SK-N-SH (cell line): ENCODE data around the gene IFIT1B. TPM values are rescaled to one million over a fixed set of nuclear protein-coding genes. Genes with fewer than 3 reads are reported as not detected.

Experiments
- CTCF ChIA-PET: fragments of 300-600, 350-600 bp; formaldehyde crosslinking; extraction: SDS; loops from one replicate; lab custom pipeline; 2021; lab: Yijun Ruan, JAX
- POLR2A ChIA-PET: fragments of 350-600 bp; sonication (Branson Sonifier 250); formaldehyde crosslinking; extraction: SDS; loops from one replicate; lab custom pipeline; 2020; ENCODE audit warnings: antibody characterized with exemption, inconsistent platforms; lab: Yijun Ruan, JAX
- DNase-seq: peaks from one replicate; pipeline ENCODE4 v3.0.0; 2012
- H2AFZ ChIP-seq: fragments of 200-600 bp; sonication (generic); 2 replicates; pipeline ENCODE4 v1.8.1; 2016; ENCODE audit warnings: antibody characterized with exemption, mild to moderate bottlenecking, low read depth
- H3F3A ChIP-seq: fragments of 200-600 bp; sonication (generic); replicated peaks from 2 replicates; pipeline ENCODE3; 2016; ENCODE audit warnings: antibody characterized with exemption, mild to moderate bottlenecking; ENCODE audit not compliant: insufficient read depth
- H3K27ac ChIP-seq, 2 experiments: fragments of 200-500 bp in 1 of 2; fragments of 200-600 bp in 1 of 2; sonication (Bioruptor generic) in 1 of 2; sonication (generic), shearing (Covaris generic) in 1 of 2; 2 replicates each; pipeline versions ENCODE4 v1.5.1 to v1.6.1; 2014 to 2016; ENCODE audit warnings: low read depth in 2 of 2, inconsistent platforms in 1 of 2, low read length in 1 of 2, mild to moderate bottlenecking in 1 of 2, mixed read lengths in 1 of 2
- H3K27me3 ChIP-seq: fragments of 200-600 bp; sonication (generic), shearing (Covaris generic); 2 replicates; pipeline ENCODE4 v1.6.1; 2016; ENCODE audit warnings: mixed run types; ENCODE audit not compliant: insufficient read depth
- H3K36me3 ChIP-seq, 2 experiments: fragments of 200-500 bp in 1 of 2; fragments of 200-600 bp in 1 of 2; sonication (Bioruptor generic) in 1 of 2; sonication (generic) in 1 of 2; replicated peaks in 1 of 2; 2 replicates each; pipeline versions ENCODE3 to v1.5.1; 2014 to 2016; ENCODE audit warnings: low read length in 1 of 2, mild to moderate bottlenecking in 1 of 2; ENCODE audit not compliant: insufficient read depth in 2 of 2, control insufficient read depth in 1 of 2
- H3K4me1 ChIP-seq, 2 experiments: fragments of 200-500 bp in 1 of 2; fragments of 200-600 bp in 1 of 2; sonication (Bioruptor generic) in 1 of 2; sonication (generic), shearing (Covaris generic) in 1 of 2; 2 replicates each; pipeline versions ENCODE4 v1.5.1 to v1.6.1; 2014 to 2016; ENCODE audit warnings: low read depth in 1 of 2, low read length in 1 of 2, mixed run types in 1 of 2; ENCODE audit not compliant: insufficient read depth in 2 of 2, control insufficient read depth in 1 of 2
- H3K4me2 ChIP-seq: fragments of 200-600 bp; sonication (generic), shearing (Covaris generic); 2 replicates; pipeline ENCODE4 v1.6.1; 2017; ENCODE audit warnings: mixed run types
- H3K4me3 ChIP-seq, 2 experiments: fragments of 200-500 bp in 1 of 2; fragments of 200-600 bp in 1 of 2; sonication (Bioruptor generic) in 1 of 2; sonication (generic), shearing (Covaris generic) in 1 of 2; 2 replicates each; pipeline versions ENCODE4 v1.5.1 to v1.8.1; 2014 to 2016; ENCODE audit warnings: low read depth in 2 of 2, inconsistent platforms in 1 of 2, low read length in 1 of 2, mild to moderate bottlenecking in 1 of 2, mixed read lengths in 1 of 2, moderate library complexity in 1 of 2
- H3K79me2 ChIP-seq: fragments of 200-600 bp; sonication (generic); 2 replicates; pipeline ENCODE4 v1.8.1; 2017; ENCODE audit warnings: mild to moderate bottlenecking; ENCODE audit not compliant: insufficient read depth
- H3K9ac ChIP-seq: fragments of 200-600 bp; sonication (generic); 2 replicates; pipeline ENCODE4 v1.6.1; 2017; ENCODE audit warnings: mixed run types
- H3K9me2 ChIP-seq: fragments of 200-600 bp; sonication (generic); 2 replicates; pipeline ENCODE4 v1.6.1; 2017; ENCODE audit warnings: mixed run types
- H3K9me3 ChIP-seq: fragments of 200-600 bp; sonication (generic); 2 replicates; pipeline ENCODE4 v1.6.1; 2017; ENCODE audit warnings: mixed run types, mild to moderate bottlenecking, moderate library complexity
- H4K20me1 ChIP-seq: fragments of 200-600 bp; sonication (generic); 2 replicates; pipeline ENCODE4 v1.6.1; 2017; ENCODE audit warnings: mild to moderate bottlenecking, mixed run types; ENCODE audit not compliant: insufficient read depth
- ELF1 ChIP-seq: IDR thresholded peaks from 2 replicates; pipeline ENCODE4 v1.4.0; 2012
- EP300 ChIP-seq, 2 experiments: IDR thresholded peaks; 2 replicates each; pipeline versions ENCODE4 v1.4.0 to v1.6.1; 2012; ENCODE audit warnings: borderline replicate concordance in 1 of 2, low read depth in 1 of 2, low read length in 1 of 2
- FOSL2 ChIP-seq: IDR thresholded peaks from 2 replicates; pipeline ENCODE4 v1.4.0; 2012; ENCODE audit warnings: low read depth, mild to moderate bottlenecking, moderate library complexity, borderline replicate concordance
- FOXM1 ChIP-seq: IDR thresholded peaks from 2 replicates; pipeline ENCODE4 v1.4.0; 2012; ENCODE audit warnings: low read depth, mild to moderate bottlenecking
- NFIC ChIP-seq: IDR thresholded peaks from 2 replicates; pipeline ENCODE4 v1.4.0; 2012; ENCODE audit warnings: borderline replicate concordance
- SMC3 ChIP-seq: IDR thresholded peaks from 2 replicates; pipeline ENCODE4 v1.6.1; 2012; ENCODE audit warnings: low read depth, low read length, improper control_type of control experiment
- WGBS: methylation state at CpG from one replicate; pipeline ENCODE4 v1.1.6; 2017; ENCODE audit warnings: low lambda C conversion rate; 5-methylcytosine and 5-hydroxymethylcytosine counted together
- polyA plus RNA-seq, 3 experiments: library from polyadenylated mRNA; depleted of rRNA; stranded (reverse); fragments of >200 nt; gene quantifications; 2 replicates each; pipeline ENCODE4 v1.2.3, GENCODE V29; 2012
- TF ChIP-seq, protein P1 (sequence below): IDR thresholded peaks from 2 replicates; pipeline ENCODE4; 2012
- TF ChIP-seq, protein P2 (sequence below): IDR thresholded peaks from 2 replicates; pipeline ENCODE4 v1.4.0; 2012; ENCODE audit warnings: low read depth, borderline replicate concordance
- TF ChIP-seq, protein P3 (sequence below): fragments of 150-350 bp; IDR thresholded peaks from 2 replicates; pipeline ENCODE4 v1.6.1; 2017; ENCODE audit warnings: antibody characterized with exemption, low read length, low read depth, borderline replicate concordance
- TF ChIP-seq, protein P4 (sequence below): IDR thresholded peaks from 2 replicates; pipeline ENCODE4 v1.4.0; 2012; ENCODE audit warnings: low read depth

Gene IFIT1B
- polyA plus RNA-seq, 1 of the 3 experiments (the other 2 are of a cell fraction), result 0.03 TPM

DNA sequence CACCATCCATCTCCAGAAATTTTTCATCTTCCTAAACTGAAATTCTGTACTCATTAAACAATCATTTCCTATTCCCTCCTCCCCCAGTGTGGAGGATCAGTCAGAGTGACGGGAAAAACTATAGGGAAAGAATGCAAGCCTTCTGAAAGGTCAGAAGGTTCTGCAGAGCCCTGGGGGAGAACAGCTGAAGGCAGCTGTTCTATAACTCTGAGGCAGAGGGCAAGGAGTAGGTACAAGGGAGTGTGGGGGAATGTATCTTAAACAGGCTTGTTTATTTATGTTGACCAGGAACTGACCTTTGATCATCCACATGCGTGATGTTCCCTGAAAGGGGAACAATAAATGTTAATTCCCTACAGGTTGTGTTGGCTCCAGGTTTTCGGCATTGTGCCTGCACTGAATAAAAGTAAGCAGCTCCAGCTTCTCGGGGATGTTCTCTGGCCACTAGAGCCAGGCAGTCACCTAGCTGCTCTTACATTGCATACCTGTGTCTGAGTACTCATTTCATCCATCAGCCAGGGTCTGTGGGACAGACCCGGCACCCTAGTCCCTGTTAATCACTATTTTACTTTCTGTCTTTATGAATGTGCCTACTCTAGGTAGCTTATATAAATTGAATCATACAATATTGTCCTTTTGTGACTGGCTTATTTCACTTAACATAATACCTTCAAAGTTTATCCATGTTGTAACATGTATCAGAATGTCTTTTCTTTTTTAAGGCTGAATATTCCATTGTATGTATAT, 20.3 kb downstream of the IFIT1B start:
- Histone ChIP-seq H3F3A (no peaks in the 10 kb centered on the region), H3K9me2 (0 out of 2 replicates have a peak, but pooled peaks cover 3% of the 10 kb centered on the region), H2AFZ (no peak overlapping the region), H3K4me1 (peaks cover under 1 to 3% of the 10 kb centered on the region in 2 experiments; a peak in 2 of 4 replicates), H3K4me2 (no peak overlapping the region), H3K9me3 (no peaks in the 10 kb centered on the region), H4K20me1 (no peaks in the 10 kb centered on the region), H3K36me3 (peaks cover 0 to 2% of the 10 kb centered on the region in 2 experiments), H3K79me2 (no peaks in the 10 kb centered on the region), H3K27me3 (no peaks in the 10 kb centered on the region)
- WGBS, result 79% methylated on average over 5 of the region's 5 CpGs
- ChIA-PET POLR2A (no interaction called here), CTCF (no interaction called here)
- TF ChIP-seq SMC3 (no peak), NFIC (no peak)
- TF ChIP-seq, protein P1, sequence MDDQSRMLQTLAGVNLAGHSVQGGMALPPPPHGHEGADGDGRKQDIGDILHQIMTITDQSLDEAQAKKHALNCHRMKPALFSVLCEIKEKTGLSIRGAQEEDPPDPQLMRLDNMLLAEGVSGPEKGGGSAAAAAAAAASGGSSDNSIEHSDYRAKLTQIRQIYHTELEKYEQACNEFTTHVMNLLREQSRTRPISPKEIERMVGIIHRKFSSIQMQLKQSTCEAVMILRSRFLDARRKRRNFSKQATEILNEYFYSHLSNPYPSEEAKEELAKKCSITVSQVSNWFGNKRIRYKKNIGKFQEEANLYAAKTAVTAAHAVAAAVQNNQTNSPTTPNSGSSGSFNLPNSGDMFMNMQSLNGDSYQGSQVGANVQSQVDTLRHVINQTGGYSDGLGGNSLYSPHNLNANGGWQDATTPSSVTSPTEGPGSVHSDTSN, result no peak
- TF ChIP-seq, all 33 proteins: peak for 0
- DNase-seq, result no peak
- H3K4me3 ChIP-seq, result no peak overlapping the region
- no peak overlapping the region for H3K27ac ChIP-seq
- no peak overlapping the region for H3K9ac ChIP-seq

DNA sequence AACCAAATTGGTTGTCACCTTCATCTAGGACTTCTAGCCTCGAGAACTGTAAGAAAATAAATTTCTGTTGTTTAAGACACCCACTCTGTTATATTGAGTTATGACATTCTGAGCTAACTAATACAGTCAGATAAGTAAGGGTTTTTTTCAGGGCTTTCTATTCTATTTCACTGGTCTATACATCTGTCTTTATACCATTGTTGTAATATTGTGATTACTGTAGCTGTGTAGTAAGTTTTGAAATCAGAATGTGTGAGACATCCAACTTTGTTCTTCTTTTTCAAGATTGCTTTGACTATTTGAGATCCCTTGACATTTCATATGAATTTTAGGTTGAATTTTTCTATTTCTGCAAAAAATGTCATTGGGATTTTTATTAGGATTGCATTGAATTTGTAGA, 22.1 kb downstream of the IFIT1B start:
- H3K27ac ChIP-seq, result no peak overlapping the region
- 89% methylated on average over 1 of the region's 1 CpG for WGBS
- no peak for DNase-seq
- H3K9me2 ChIP-seq, result 0 out of 2 replicates have a peak, but pooled peaks cover 3% of the 10 kb centered on the region
- no peaks in the 10 kb centered on the region for H3K4me1 ChIP-seq
- ChIA-PET CTCF (interaction anchor here (0.9 kb wide), 1 partner anchor 10 kb away, joined by 3 read pairs; no protein-coding TSS in a partner anchor), POLR2A (no interaction called here)
- H3K9me3 ChIP-seq, result no peaks in the 10 kb centered on the region
- peaks cover 0 to 2% of the 10 kb centered on the region in 2 experiments for H3K36me3 ChIP-seq
- no peak overlapping the region for H3K4me3 ChIP-seq
- no peaks in the 10 kb centered on the region for H3F3A ChIP-seq
- H3K4me2 ChIP-seq, result no peak overlapping the region
- TF ChIP-seq, protein P2, sequence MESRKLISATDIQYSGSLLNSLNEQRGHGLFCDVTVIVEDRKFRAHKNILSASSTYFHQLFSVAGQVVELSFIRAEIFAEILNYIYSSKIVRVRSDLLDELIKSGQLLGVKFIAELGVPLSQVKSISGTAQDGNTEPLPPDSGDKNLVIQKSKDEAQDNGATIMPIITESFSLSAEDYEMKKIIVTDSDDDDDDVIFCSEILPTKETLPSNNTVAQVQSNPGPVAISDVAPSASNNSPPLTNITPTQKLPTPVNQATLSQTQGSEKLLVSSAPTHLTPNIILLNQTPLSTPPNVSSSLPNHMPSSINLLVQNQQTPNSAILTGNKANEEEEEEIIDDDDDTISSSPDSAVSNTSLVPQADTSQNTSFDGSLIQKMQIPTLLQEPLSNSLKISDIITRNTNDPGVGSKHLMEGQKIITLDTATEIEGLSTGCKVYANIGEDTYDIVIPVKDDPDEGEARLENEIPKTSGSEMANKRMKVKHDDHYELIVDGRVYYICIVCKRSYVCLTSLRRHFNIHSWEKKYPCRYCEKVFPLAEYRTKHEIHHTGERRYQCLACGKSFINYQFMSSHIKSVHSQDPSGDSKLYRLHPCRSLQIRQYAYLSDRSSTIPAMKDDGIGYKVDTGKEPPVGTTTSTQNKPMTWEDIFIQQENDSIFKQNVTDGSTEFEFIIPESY, result no peak
- no peak for TF ChIP-seq FOXM1
- TF ChIP-seq, all 33 proteins: peak for 0
- Histone ChIP-seq H3K27me3 (no peaks in the 10 kb centered on the region), H4K20me1 (no peaks in the 10 kb centered on the region), H3K9ac (no peak overlapping the region), H3K79me2 (no peaks in the 10 kb centered on the region), H2AFZ (no peak overlapping the region)

DNA sequence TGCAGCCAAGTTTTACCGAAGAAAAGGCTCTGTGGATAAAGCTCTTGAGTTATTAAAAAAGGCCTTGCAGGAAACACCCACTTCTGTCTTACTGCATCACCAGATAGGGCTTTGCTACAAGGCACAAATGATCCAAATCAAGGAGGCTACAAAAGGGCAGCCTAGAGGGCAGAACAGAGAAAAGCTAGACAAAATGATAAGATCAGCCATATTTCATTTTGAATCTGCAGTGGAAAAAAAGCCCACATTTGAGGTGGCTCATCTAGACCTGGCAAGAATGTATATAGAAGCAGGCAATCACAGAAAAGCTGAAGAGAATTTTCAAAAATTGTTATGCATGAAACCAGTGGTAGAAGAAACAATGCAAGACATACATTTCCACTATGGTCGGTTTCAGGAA, 25.2 kb downstream of the IFIT1B start:
- WGBS, result 97% methylated on average over 2 of the region's 2 CpGs

More for the DNA sequence above, 25.2 kb downstream of the IFIT1B start:
- H4K20me1 ChIP-seq, result no peaks in the 10 kb centered on the region
- no peak overlapping the region for H3K4me3 ChIP-seq
- H2AFZ ChIP-seq, result no peak overlapping the region
- POLR2A ChIA-PET, result interaction anchor here (0.9 kb wide), 1 partner anchor 241 kb away, joined by 3 read pairs; no protein-coding TSS in a partner anchor
- TF ChIP-seq EP300 (IDR thresholded peaks at IDR 0.05; ENCODE audit: borderline replicate concordance in 1 of 2, low read depth in 1 of 2, low read length in 1 of 2) (no peak), ELF1 (no peak), FOXM1 (no peak), FOSL2 (no peak)
- TF ChIP-seq, protein P3, sequence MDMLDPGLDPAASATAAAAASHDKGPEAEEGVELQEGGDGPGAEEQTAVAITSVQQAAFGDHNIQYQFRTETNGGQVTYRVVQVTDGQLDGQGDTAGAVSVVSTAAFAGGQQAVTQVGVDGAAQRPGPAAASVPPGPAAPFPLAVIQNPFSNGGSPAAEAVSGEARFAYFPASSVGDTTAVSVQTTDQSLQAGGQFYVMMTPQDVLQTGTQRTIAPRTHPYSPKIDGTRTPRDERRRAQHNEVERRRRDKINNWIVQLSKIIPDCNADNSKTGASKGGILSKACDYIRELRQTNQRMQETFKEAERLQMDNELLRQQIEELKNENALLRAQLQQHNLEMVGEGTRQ, result no peak
- TF ChIP-seq, protein P4, sequence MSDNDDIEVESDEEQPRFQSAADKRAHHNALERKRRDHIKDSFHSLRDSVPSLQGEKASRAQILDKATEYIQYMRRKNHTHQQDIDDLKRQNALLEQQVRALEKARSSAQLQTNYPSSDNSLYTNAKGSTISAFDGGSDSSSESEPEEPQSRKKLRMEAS, result no peak
- TF ChIP-seq, all 33 proteins: peak for 0
- Histone ChIP-seq H3K9me2 (no peaks in the 10 kb centered on the region), H3F3A (no peaks in the 10 kb centered on the region), H3K36me3 (peaks cover 0 to 2% of the 10 kb centered on the region in 2 experiments), H3K9ac (no peak overlapping the region), H3K27me3 (no peaks in the 10 kb centered on the region), H3K9me3 (no peaks in the 10 kb centered on the region), H3K27ac (no peak overlapping the region), H3K4me2 (no peak overlapping the region), H3K79me2 (no peaks in the 10 kb centered on the region), H3K4me1 (no peaks in the 10 kb centered on the region)
- CTCF ChIA-PET, result interaction anchor here (2.0 kb wide), 1 partner anchor 34 kb away, joined by 9 read pairs; no protein-coding TSS in a partner anchor
- no peak for DNase-seq
